ENCODE results near the gene GRM7.

The GRM7 gene

DNA sequence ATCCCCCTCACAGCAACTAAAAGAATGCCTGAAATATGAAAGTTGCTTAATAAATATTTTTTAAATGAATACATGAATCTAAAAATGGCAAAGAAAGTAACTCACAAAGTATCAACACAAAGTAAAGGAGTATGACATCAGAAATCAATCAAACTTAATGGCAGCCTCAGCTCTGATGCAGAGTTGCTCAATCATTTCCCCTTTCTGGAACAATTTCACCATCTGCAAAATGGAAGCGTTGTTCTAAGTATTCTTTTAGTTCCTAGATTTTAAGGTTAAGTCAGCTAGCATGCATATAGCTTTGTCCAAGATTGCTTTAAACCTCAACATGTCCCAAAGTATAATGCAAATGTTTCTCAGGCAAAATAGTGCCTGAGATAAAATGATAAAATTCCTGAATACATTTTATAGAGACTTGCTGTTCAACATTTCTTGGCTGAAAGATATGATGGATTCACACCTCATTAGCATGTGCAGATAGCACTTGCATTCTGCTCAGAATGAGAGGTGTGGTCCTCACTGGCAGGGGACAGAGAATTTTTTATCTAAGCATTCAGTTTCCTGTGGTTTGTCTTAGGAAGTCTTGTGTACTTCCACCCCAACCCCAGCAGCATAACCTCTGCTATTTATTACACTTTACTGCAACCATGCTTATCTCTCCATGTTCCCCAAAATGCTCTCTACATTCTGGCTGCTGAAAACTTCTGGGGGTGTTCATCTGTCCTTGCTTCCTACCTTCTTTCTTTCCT, 429.3 kb downstream of the GRM7 start:
- no peak for DNase-seq (ENCODE audit: low read depth in 1 of 2, low spot score in 1 of 2)

DNA sequence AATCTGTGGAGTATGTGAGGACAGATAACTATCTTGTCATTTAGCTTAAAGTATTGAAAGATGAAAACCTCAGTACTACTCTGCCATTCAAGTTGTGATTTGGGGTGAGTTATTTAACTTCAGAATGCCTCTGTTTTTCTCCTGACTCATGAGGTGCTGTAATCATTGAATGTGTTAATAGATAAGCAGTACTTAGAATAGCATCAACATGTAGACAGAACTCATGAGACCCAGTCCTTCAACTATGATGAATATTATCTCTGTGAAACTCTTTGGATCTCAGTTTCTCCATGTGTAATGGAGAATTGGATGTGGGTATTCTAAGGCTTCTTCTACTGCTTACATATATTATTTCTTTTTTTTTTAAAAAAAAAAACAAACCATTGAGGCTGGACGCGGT, 431.4 kb downstream of the GRM7 start:
- no peak for DNase-seq (ENCODE audit: low read depth in 1 of 2, low spot score in 1 of 2)

GRCh38 chr3:7293286-7293685, 432.4 kb downstream of the GRM7 start:
- no peak for DNase-seq (ENCODE audit: low read depth in 1 of 2, low spot score in 1 of 2)

DNA sequence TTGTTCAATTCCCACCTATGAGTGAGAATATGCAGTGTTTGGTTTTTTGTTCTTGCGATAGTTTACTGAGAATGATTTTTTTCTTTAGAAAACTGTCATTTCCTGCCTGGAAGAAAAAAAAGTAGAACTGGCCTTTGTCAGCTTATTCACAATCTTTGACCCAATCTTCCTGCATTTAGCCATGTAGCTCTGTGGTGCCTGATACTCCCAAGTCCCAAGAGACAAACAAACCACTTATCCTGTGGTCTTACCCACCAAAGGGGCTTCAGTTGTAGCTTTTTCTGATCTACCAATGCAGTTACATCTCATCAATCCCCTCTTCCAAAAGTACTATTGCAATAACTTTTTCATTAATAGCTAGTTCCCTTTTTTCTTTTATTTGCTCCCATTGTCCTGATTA, 444.6 kb downstream of the GRM7 start:
- DNase-seq (ENCODE audit: low read depth in 1 of 2, low spot score in 1 of 2): no peak

DNA sequence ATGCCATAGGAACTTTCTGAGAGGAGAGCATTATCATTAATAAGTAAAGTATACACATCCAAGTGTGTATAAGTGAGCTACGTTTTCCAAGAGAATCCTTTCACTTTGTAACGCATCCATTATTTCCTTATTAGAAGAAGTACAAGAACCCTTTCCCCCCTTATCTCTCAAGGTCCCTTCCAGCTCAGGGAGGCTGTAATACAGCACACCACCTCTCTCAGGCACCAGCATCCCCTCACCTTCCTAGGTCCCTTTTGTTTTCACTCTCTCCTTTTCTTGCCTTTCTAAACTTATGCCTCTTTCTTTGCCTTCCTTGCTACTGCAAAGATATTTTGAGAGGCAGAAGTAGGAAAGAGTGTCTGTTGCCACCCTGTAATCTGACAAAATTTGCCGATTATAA, 446.0 kb downstream of the GRM7 start:
- no peak for DNase-seq (ENCODE audit: low read depth in 1 of 2, low spot score in 1 of 2)

DNA sequence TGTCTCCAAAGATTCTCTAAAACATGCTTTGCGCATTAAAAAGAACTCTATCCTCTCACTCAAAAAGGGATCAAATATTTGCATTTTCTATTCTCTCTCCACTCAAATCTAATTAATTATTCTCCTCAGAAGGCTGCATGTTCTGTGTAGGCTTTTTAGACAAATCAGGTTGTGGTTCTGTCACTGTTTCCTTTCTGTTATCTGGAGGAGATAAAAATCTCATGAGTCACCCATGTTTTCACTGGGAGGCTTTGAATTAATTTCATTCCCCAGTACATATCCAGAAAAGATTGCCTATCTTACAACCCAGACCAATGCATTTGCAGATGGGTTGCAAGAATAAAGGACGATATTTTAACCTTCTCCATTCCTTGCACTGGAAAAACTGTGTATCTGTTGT, 446.5 kb downstream of the GRM7 start:
- DNase-seq (ENCODE audit: low read depth in 1 of 2, low spot score in 1 of 2): no peak

DNA sequence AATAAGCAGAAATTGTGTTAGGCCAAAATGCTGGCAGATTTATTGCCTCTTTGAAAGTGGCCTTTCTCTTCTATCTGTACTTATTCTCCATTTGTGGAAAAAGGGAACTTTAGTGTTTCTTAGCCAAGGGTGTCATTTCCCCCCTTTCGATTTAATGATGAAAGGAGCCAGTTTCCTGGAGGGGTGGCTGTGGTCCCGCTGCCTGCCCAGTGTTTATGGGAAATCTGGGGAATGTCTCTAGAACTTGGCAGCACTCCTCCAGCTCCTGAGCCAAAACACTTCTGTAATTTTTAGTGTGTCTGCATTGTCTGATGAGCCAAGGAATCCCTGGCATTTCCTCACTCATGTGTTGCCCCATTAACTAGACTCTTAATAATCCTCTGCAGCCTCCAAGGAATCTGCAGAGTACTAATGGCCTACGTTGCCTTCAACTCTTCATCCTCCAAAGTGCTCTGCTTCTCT, 448.8 kb downstream of the GRM7 start:
- no peak for DNase-seq (ENCODE audit: low read depth in 1 of 2, low spot score in 1 of 2)

GRCh38 chr3:7315037-7315436, 454.1 kb downstream of the GRM7 start:
- DNase-seq (ENCODE audit: low read depth in 1 of 2, low spot score in 1 of 2): no peak

DNA sequence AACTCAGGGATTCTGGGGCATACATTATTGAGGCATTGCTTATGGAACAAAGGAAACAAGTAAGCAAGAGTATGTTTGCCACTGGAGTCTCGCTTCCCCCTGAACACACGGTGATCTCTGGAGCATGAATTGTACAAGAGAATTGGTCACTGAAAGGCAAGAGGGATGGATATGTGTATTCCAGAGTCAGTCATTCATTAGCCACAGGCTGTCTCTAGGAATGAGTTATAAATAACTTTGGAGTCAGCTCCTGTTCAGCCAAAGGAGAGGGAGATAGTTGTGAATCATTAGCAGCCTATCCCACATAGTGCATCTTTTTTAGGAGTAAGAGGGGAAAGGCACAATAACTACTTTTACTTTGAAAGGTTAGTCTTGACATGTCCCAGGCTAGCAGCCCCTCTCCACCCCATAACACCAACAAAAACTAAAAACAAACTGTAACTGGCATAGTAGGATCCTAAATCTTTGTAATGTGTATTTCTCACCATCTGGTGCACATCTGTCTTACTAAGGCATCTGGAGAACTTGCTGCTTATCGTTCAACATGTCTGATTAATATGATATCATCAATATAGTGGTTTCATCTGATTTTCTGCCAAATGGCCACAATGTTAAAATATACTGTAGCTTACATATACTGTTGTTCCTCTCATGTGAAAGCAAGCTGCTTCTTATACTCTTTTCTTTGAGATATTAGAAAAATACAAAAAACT, 462.2 kb downstream of the GRM7 start:
- no peak for DNase-seq (ENCODE audit: low read depth in 1 of 2, low spot score in 1 of 2)

GRCh38 chr3:7328339-7328738, 467.4 kb downstream of the GRM7 start:
- no peak for DNase-seq (ENCODE audit: low read depth in 1 of 2, low spot score in 1 of 2)

DNA sequence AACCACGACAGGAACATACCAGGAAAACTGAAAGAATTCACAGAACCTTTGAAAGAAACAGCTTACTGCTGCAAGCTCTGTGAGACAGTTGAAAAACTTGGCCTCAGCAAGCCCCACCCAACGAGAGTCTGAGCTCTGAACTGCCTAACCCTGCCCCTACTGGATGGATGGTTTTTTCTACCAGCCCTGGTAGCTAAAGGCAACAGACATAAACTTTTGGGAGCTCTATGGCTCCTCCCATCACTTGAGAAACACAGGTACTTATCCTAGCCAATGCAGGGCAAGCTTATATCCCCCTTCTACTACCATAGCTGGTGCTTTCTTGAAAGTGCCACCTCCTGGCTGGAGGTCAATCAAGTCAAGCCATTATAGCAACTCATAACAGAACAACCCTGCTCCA, 471.8 kb downstream of the GRM7 start:
- DNase-seq (ENCODE audit: low read depth in 1 of 2, low spot score in 1 of 2): no peak

DNA sequence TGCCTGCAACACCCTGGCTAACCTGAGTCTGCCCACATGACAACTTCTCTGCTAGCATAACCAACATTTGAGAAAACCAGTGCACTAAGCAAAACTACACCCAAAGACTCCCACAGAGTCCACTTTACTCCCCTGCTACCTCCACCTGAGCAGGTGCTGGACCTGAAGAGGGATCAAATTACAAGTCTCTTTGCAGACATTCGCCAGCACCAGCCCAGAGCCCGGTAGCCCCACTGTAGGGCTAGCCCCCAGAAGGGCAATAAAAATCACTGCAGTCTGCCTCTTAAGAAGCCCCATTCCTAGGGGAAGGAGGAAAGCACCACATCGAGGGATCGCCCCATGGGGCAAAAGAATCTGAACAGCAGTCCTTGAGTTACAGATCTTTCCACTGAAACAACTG, 472.2 kb downstream of the GRM7 start:
- DNase-seq (ENCODE audit: low read depth in 1 of 2, low spot score in 1 of 2): no peak

DNA sequence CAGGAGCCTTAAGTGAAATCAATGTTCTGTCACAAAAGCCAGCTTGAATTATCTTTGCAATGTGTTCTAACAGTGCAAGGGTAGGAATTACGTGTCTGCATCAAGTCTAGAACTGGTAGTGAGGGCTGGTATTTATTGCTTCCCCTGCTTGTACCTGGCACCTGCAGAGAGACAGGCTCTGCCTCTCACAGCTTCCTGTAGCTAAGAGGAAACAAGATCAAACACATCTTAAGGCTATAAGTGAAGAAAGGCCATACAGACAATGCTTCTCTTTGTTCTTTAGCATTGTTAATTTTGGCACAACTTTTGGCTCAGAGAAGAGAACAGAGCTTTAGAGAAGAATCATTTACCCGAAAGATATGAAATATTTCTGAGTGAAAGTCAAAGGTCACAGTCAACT, 479.9 kb downstream of the GRM7 start:
- DNase-seq (ENCODE audit: low read depth in 1 of 2, low spot score in 1 of 2): no peak

DNA sequence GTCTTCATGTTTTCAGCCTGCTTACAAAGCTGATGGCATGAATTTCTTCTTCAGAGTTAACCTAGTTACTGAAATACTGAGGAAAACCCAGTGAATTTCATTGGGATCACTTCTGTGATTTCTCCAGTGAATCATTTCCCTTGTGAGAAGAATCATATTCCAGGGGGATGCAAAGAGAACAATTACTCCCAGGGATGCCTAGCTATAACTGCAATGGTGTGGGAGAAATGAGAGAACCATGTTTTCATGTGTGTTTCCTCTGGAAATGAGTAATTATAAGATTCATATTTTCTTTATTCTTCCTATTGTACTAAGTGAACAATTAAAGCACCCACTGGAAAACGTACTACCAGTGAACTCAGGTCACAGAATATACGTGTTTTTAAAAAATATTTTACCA, 485.4 kb downstream of the GRM7 start:
- DNase-seq (ENCODE audit: low read depth in 1 of 2, low spot score in 1 of 2): no peak

GRCh38 chr3:7357101-7357500, 496.2 kb downstream of the GRM7 start:
- no peak for DNase-seq (ENCODE audit: low read depth in 1 of 2, low spot score in 1 of 2)

DNA sequence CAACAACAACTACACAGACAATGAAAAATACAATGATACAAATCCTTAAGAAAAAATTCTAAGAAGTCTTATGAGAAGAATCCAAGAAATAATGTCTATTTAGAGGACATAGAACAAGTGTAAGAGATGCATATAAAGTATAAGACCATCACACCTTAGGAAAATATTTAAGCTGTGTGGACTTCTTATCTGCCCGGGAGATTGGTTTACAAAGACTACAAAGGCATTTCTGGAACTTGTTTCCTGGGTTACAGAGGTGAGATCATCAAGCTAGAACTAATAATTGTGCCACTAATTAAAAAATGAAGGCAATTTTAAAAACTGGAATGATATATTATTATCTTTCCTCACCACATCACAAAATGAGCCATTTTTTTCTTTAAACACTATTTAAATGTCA, 507.1 kb downstream of the GRM7 start:
- no peak for DNase-seq (ENCODE audit: low read depth in 1 of 2, low spot score in 1 of 2)

GRCh38 chr3:7368597-7368996, 507.7 kb downstream of the GRM7 start:
- no peak for DNase-seq (ENCODE audit: low read depth in 1 of 2, low spot score in 1 of 2)

DNA sequence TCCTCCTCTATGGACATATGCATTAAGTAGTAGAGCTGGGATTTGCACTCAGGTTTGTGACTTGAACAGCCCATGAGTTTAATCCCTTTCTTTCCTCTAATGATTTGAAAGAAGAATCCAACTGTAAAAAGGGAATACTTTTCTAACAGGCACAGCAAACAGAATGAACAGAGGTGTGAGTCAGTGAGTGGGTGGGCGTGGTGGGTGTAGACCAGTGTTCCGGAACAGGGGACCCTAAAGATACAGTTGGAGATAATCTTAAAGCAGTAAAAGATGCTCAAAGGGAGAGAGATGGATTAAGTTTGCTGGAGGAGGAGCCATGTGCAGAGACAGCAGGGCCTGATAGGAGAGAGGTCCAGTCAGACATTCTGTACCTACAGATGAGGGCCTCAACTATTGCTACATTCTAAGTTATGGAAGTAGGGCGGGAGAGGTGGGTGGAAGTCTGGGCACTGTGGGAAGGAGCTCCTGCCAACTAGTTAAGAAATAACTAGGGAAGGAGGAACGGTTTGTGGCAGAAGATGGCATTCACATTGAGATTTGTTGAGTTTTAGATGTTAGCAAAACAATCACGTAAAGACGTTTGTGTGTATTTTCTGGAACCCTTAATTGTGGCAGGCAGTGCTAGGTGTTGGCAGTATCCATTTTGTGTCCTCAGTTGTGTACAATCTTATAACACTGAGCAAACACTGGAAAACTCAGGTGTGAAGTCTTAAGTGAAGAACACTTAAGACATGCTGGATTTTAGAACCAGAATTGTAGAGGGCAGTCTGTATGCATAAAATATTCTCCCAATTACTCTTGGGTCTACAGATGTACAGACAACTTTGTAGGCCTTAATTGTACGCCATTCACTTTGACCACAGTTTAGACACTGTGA, 511.0 kb downstream of the GRM7 start:
- no peak for DNase-seq (ENCODE audit: low read depth in 1 of 2, low spot score in 1 of 2)

DNA sequence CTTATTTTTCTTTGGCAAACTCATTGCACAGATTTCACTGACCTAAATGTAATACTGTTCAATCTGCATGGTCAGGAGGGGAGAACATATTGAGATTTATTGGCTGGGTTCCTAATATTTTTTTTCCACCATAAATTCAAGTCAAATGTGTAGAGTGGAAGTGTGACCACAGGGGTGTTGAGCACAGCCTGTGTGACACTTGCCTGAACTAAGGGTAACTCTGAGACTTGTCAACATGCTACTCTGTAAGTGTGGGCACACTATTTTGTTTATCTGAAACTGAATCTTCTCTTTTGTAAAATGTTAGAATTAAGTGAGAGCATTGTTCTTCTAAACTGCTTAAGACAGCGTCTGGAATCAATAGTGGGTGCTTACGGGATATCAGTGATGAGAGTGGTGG, 516.2 kb downstream of the GRM7 start:
- no peak for DNase-seq (ENCODE audit: low read depth in 1 of 2, low spot score in 1 of 2)

DNA sequence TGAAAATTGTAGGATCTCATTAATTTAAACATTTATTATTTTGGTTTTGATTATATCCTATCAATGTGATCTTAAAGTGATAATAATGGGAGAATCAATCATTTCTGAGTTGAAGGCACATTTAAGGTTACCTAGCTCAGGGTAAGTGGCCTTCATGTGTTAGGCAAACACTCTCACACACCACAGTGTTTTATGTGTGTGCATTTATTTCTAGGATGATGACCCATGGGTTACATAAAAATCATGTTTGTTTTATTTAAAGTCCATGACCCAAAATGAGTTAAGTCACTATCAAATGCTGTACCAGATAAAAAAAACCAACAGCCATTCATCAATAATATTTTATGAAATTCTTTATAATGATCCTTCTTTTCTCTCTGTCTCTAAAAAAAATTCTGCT, 520.8 kb downstream of the GRM7 start:
- no peak for DNase-seq (ENCODE audit: low read depth in 1 of 2, low spot score in 1 of 2)

DNA sequence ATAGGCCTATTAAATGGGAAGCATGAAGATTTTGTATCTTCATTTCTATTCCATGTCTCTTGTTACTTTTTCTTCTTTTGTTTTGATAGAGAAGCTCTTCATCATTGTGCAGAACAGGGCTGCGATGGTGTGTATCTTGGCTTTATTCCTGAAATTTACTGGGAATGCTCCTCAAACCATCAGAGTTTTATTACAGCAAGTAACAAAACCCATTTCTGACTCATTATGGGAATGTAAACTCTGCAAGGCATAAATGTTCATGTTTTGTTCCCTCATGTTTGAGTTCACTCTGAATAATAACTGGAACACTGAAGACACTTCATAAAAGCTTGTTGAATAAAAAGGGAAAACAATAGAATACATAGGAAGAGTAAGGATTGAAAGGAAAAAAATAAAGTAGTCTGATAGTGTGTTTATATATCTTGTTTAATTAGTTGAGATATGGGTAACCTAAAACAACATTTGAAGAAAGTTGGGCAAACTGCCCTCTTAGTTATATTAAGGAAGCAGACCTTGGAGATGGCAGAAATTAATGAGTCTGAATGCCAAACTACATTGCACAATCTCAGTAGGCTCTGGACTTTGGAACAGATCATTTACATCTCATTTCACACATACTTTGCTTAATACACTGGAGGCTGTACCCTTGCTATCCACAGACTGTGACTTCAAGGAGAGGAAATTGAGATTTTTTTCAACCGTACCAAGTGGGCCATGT, 521.5 kb downstream of the GRM7 start:
- DNase-seq (ENCODE audit: low read depth in 1 of 2, low spot score in 1 of 2): no peak

All from stimulated activated CD4-positive, alpha-beta T cell treated with anti-CD3 and anti-CD28 coated beads, Interleukin-15, amount 100 ng/mL, for 1 hour (primary cell).